K562 (cell line): Measurements from ENCODE around the gene DYRK1A. TPM values are rescaled to one million over a fixed set of nuclear protein-coding genes. Genes with fewer than 3 reads are reported as not detected.

ENCODE experiments used
- ASH1L ChIP-seq: fragments of 450-650 bp; IDR thresholded peaks from 2 replicates; pipeline ENCODE4 v1.6.1; 2018; ENCODE audit warnings: borderline replicate concordance, mild to moderate bottlenecking, low read depth; ENCODE audit not compliant: partially characterized antibody
- DEAF1 ChIP-seq: fragments of 450-650 bp; formaldehyde crosslinking; IDR thresholded peaks from 2 replicates; pipeline ENCODE4 v1.4.0; 2020; ENCODE audit warnings: mild to moderate bottlenecking, moderate library complexity
- DNMT1 ChIP-seq: fragments of 450-650 bp; IDR thresholded peaks from 2 replicates; pipeline ENCODE4 v1.6.1; 2016; ENCODE audit warnings: antibody characterized with exemption, mild to moderate bottlenecking
- ELK3 ChIP-seq: fragments of 450-650 bp; formaldehyde crosslinking; IDR thresholded peaks from 2 replicates; pipeline ENCODE4 v1.4.0; 2020; ENCODE audit warnings: mild to moderate bottlenecking
- ESRRA ChIP-seq: fragments of 450-650 bp; IDR thresholded peaks from 2 replicates; pipeline ENCODE4 v1.6.1; 2014; ENCODE audit warnings: low read depth, mild to moderate bottlenecking, moderate library complexity, borderline replicate concordance
- FOXA1 ChIP-seq: fragments of 450-650 bp; IDR thresholded peaks from 2 replicates; pipeline ENCODE4 v1.6.1; 2016; ENCODE audit warnings: mild to moderate bottlenecking, borderline replicate concordance
- FUS ChIP-seq: fragments of 200-400 bp; formaldehyde crosslinking; optimal IDR thresholded peaks from 2 replicates; pipeline ENCODE3; 2017; ENCODE audit warnings: low read depth, low read length
- GATA2 ChIP-seq: sonication (generic); formaldehyde crosslinking; IDR thresholded peaks from 2 replicates; pipeline ENCODE4 v1.4.0; 2020; ENCODE audit warnings: mild to moderate bottlenecking, missing genetic modification reagents
- MECOM ChIP-seq: fragments of 250-450 bp; sonication (Bioruptor Pico); IDR thresholded peaks from 2 replicates; pipeline ENCODE4 v1.8.0; 2022; ENCODE audit warnings: inconsistent platforms
- PBX2 ChIP-seq, 2 experiments: IDR thresholded peaks in 1 of 2; conservative IDR thresholded peaks in 1 of 2; 2 replicates each; pipeline ENCODE4 v1.6.1; 2016; ENCODE audit warnings: low read depth in 2 of 2, mild to moderate bottlenecking in 1 of 2, missing compliant biosample characterization in 1 of 2, missing genetic modification characterization in 1 of 2, moderate library complexity in 1 of 2
- RBBP5 ChIP-seq: fragments of 200-600 bp; sonication (generic); IDR thresholded peaks from 2 replicates; pipeline ENCODE4 v1.6.1; 2012; ENCODE audit warnings: borderline replicate concordance, mild to moderate bottlenecking, low read length, control low read depth, inconsistent platforms; ENCODE audit not compliant: insufficient read depth, poor library complexity, severe bottlenecking
- RFX1 ChIP-seq: fragments of 450-650 bp; IDR thresholded peaks from 2 replicates; pipeline ENCODE4 v1.6.1; 2016; ENCODE audit warnings: mild to moderate bottlenecking, moderate library complexity
- SMARCC2 ChIP-seq: fragments of 450-650 bp; IDR thresholded peaks from 2 replicates; pipeline ENCODE4 v1.6.1; 2017; ENCODE audit warnings: antibody characterized with exemption, moderate library complexity, mild to moderate bottlenecking, low read depth
- SMC3 ChIP-seq: conservative IDR thresholded peaks from 2 replicates; pipeline ENCODE4 v1.6.1; 2011; ENCODE audit warnings: low read depth, low read length, improper control_type of control experiment; ENCODE audit not compliant: insufficient read depth
- TEAD4 ChIP-seq, 2 experiments: sonication (generic) in 1 of 2; formaldehyde crosslinking in 1 of 2; IDR thresholded peaks; 2 replicates each; pipeline versions ENCODE4 v1.6.1 to v1.8.0; 2012 to 2022; ENCODE audit warnings: borderline replicate concordance in 1 of 2, inconsistent platforms in 1 of 2, low read length in 1 of 2, mild to moderate bottlenecking in 1 of 2, missing genetic modification reagents in 1 of 2
- U2AF1 ChIP-seq: fragments of 200-400 bp; formaldehyde crosslinking; optimal IDR thresholded peaks from 2 replicates; pipeline ENCODE3; 2017; ENCODE audit warnings: mild to moderate bottlenecking, low read depth, low read length, moderate library complexity
- USF2 ChIP-seq: sonication (generic); formaldehyde crosslinking; IDR thresholded peaks from 2 replicates; pipeline ENCODE4 v1.5.0; 2020; ENCODE audit warnings: missing genetic modification reagents
- ZC3H4 ChIP-seq: sonication (generic); formaldehyde crosslinking; IDR thresholded peaks from 2 replicates; pipeline ENCODE4 v1.9.0; 2021; ENCODE audit warnings: missing genetic modification reagents, borderline replicate concordance
- ZNF143 ChIP-seq: sonication (generic); formaldehyde crosslinking; IDR thresholded peaks from 2 replicates; pipeline ENCODE4 v1.9.0; 2022; ENCODE audit warnings: mild to moderate bottlenecking, missing genetic modification reagents
- polyA plus RNA-seq, 8 experiments: library from polyadenylated mRNA; depleted of rRNA in 4 of 8; stranded (reverse) in 5 of 8; unstranded in 3 of 8; fragments of >200 nt; fragmentation: Nextera tagmentation in 2 of 8; fragmentation: Illumina TruSeq in 1 of 8; extraction: Ambion mirVana in 2 of 8; extraction: Trizol in 1 of 8; gene quantifications; 2 replicates each; pipeline versions ENCODE4 v1.2.1 to v1.2.3, GENCODE V29; 2011 to 2014; ENCODE audit warnings: inconsistent platforms in 1 of 8, missing spikeins in 1 of 8
- total RNA-seq, 7 experiments: library from RNA; depleted of rRNA in 6 of 7; stranded (reverse); fragments of >200 nt in 6 of 7; fragmentation: Illumina TruSeq in 2 of 7; extraction: Trizol in 2 of 7; gene quantifications; 2 replicates each; pipeline versions ENCODE4 v1.2.1 to v1.2.3, GENCODE V29; 2011 to 2021; ENCODE audit warnings: low replicate concordance in 1 of 7

DYRK1A gene
- total and polyA plus RNA-seq, 9 of the 15 experiments (the other 6 are each of a cell fraction or from before 2014, with no cell fraction given), result 3.7 to 64.8 (median 42.3) TPM

GRCh38 chr21:37365517-37366481 lies 774 bp upstream of the DYRK1A start (continued):
- TF ChIP-seq PBX2 (CRISPR knock-in tag; IDR thresholded peaks at IDR 0.05; ENCODE audit: low read depth) (no peak), PBX2 (tag; conservative IDR thresholded peaks at IDR 0.05; ENCODE audit: low read depth) (no peak), DNMT1 (no peak), SMC3 (0 out of 2 replicates have a peak, but pooled peaks have one; percentile 7), ZNF143 (CRISPR knock-in tag) (no peak), DEAF1 (CRISPR knock-in tag) (peak; percentile 42; the same call in 1 of the 2 replicates), RFX1 (no peak), FUS (peak; percentile 12), GATA2 (CRISPR knock-in tag) (no peak), ZC3H4 (0 out of 2 replicates have a peak, but pooled peaks have one; percentile 39), RBBP5 (peak; percentile 90), USF2 (no peak), TEAD4 (IDR thresholded peaks at IDR 0.05; ENCODE audit: low read length) (peak; percentile 50), TEAD4 (CRISPR knock-in tag; IDR thresholded peaks at IDR 0.05; ENCODE audit: borderline replicate concordance) (no peak), FOXA1 (no peak), ASH1L (no peak), ELK3 (CRISPR knock-in tag) (no peak), U2AF1 (peak; percentile 86), MECOM (CRISPR knock-in tag) (no peak), ESRRA (peak; percentile 40; the same call in 1 of the 2 replicates), SMARCC2 (no peak)
